ENCODE data around the gene TRNAU1AP.
"Not testable (repeated sequence)": the region's sequence is repeated elsewhere in the genome, so short reads cannot be mapped to it uniquely, and the experiment has no call there.

TRNAU1AP gene

DNA sequence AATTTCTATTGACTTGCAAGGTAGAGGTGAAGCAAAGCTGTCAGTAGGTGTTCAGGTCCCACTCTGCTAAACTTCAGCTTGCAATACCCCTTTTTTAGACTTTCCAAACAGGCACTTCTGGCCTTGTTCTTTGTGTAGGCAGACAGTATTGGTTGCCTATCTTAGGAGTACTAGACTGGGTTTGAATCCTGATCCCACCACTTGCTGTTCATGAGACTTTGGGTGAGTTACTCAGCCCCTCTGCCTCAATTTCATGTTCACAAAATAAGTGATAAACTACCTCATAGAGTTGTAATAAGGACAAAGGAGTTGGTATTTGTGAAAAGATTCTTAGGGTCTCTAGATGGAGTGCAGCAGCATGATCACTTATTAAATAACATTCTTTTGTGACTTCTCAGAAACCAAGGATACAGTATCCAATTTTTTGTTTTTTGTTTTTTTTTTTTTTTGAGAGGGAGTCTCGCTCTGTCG is 41.9 kb upstream of the TRNAU1AP start:
- Histone ChIP-seq H3K79me2 (ENCODE audit: control insufficient read depth, low read length) (peaks cover 38% of the 10 kb centered on the region), H3K27ac (ENCODE audit: low read depth, low read length) (peak overlapping the region; percentile 93), H3K4me3 (ENCODE audit: low read length) (peak overlapping the region; percentile 97), H3K4me1 (ENCODE audit: control insufficient read depth, low read length) (peaks cover 61% of the 10 kb centered on the region), H3K9me2 (replicated peaks; ENCODE audit: control insufficient read depth, low read length) (no peaks in the 10 kb centered on the region), H3K27me3 (ENCODE audit: control insufficient read depth, low read length) (no peaks in the 10 kb centered on the region; the same call in 1 of the 2 replicates), H4K20me1 (ENCODE audit: control insufficient read depth, insufficient read depth, low read depth, low read length) (no peaks in the 10 kb centered on the region), H3K9me3 (ENCODE audit: control insufficient read depth, insufficient read depth, low read length) (no peaks in the 10 kb centered on the region), H3K36me3 (ENCODE audit: control insufficient read depth, low read length) (peaks cover 76% of the 10 kb centered on the region), H3F3A (ENCODE audit: control insufficient read depth, insufficient read depth) (peaks cover 90% of the 10 kb centered on the region), H3K4me2 (ENCODE audit: low read length) (peak overlapping the region; percentile 88)
- TF ChIP-seq EZH2phosphoT487 (IDR thresholded peaks at IDR 0.05; ENCODE audit: borderline replicate concordance, low read length) = no peak
- TF ChIP-seq, protein P1, sequence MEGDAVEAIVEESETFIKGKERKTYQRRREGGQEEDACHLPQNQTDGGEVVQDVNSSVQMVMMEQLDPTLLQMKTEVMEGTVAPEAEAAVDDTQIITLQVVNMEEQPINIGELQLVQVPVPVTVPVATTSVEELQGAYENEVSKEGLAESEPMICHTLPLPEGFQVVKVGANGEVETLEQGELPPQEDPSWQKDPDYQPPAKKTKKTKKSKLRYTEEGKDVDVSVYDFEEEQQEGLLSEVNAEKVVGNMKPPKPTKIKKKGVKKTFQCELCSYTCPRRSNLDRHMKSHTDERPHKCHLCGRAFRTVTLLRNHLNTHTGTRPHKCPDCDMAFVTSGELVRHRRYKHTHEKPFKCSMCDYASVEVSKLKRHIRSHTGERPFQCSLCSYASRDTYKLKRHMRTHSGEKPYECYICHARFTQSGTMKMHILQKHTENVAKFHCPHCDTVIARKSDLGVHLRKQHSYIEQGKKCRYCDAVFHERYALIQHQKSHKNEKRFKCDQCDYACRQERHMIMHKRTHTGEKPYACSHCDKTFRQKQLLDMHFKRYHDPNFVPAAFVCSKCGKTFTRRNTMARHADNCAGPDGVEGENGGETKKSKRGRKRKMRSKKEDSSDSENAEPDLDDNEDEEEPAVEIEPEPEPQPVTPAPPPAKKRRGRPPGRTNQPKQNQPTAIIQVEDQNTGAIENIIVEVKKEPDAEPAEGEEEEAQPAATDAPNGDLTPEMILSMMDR (IDR thresholded peaks at IDR 0.05; ENCODE audit: low read depth, low read length, poor library complexity, severe bottlenecking) = no peak

DNA sequence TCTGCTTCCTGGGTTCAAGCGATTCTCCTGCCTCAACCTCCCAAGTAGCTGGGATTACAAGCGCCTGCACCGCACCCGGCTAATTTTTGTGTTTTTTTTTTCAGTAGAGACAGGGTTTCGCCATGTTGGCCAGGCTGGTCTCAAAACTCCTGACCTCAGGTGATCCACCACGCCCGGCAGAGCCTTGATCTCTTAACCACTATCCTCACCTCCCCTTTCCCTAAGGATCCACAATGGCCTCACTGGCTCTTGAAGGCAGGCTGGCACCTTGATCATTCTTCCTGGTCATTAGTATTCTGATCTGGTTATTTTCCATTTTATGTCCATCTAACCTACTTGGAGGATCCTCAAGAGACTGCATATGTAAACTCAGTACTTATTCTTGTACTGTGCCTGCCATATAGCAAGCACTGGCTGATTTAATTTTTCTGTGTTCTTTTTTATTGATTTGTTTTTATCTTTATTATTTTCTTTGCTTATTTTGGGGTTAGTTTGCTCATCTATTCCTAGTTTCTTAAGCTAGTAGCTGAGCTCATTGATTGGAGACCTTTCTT is 40.8 kb upstream of the TRNAU1AP start:
- no peaks in the 10 kb centered on the region for H4K20me1 ChIP-seq (ENCODE audit: control insufficient read depth, insufficient read depth, low read depth, low read length)
- peak overlapping the region; percentile 93 for H3K27ac ChIP-seq (ENCODE audit: low read depth, low read length)

GRCh38 chr1:28514445-28514933 is 38.4 kb upstream of the TRNAU1AP start:
- not testable (repeated sequence) for H3K4me2 ChIP-seq (ENCODE audit: low read length); H3K9me2 ChIP-seq (replicated peaks; ENCODE audit: control insufficient read depth, low read length); H3K9me3 ChIP-seq (ENCODE audit: control insufficient read depth, insufficient read depth, low read length); H3K27me3 ChIP-seq (ENCODE audit: control insufficient read depth, low read length); H3K4me3 ChIP-seq (ENCODE audit: low read length); H4K20me1 ChIP-seq (ENCODE audit: control insufficient read depth, insufficient read depth, low read depth, low read length); H3K27ac ChIP-seq (ENCODE audit: low read depth, low read length)
- Histone ChIP-seq H3K79me2 (ENCODE audit: control insufficient read depth, low read length) (peaks cover 26% of the 10 kb centered on the region), H3K4me1 (ENCODE audit: control insufficient read depth, low read length) (peaks cover 60% of the 10 kb centered on the region), H3K36me3 (ENCODE audit: control insufficient read depth, low read length) (peaks cover 49% of the 10 kb centered on the region), H3F3A (ENCODE audit: control insufficient read depth, insufficient read depth) (peaks cover 71% of the 10 kb centered on the region)

More for the DNA sequence above, 40.8 kb upstream of the TRNAU1AP start:
- no peak for TF ChIP-seq EZH2phosphoT487 (IDR thresholded peaks at IDR 0.05; ENCODE audit: borderline replicate concordance, low read length)
- TF ChIP-seq, protein P1 (IDR thresholded peaks at IDR 0.05; ENCODE audit: low read depth, low read length, poor library complexity, severe bottlenecking) = no peak
- H3K9me2 ChIP-seq (replicated peaks; ENCODE audit: control insufficient read depth, low read length) = no peaks in the 10 kb centered on the region
- peak overlapping the region; percentile 17 for H3K4me2 ChIP-seq (ENCODE audit: low read length)
- peaks cover 27% of the 10 kb centered on the region for H3K79me2 ChIP-seq (ENCODE audit: control insufficient read depth, low read length)
- no peaks in the 10 kb centered on the region for H3K27me3 ChIP-seq (ENCODE audit: control insufficient read depth, low read length)
- no peaks in the 10 kb centered on the region for H3K9me3 ChIP-seq (ENCODE audit: control insufficient read depth, insufficient read depth, low read length)
- peaks cover 88% of the 10 kb centered on the region for H3F3A ChIP-seq (ENCODE audit: control insufficient read depth, insufficient read depth)
- peak overlapping the region; percentile 25; the same call in 1 of the 2 replicates for H3K4me3 ChIP-seq (ENCODE audit: low read length)
- peaks cover 66% of the 10 kb centered on the region for H3K4me1 ChIP-seq (ENCODE audit: control insufficient read depth, low read length)
- peaks cover 65% of the 10 kb centered on the region for H3K36me3 ChIP-seq (ENCODE audit: control insufficient read depth, low read length)

- Histone ChIP-seq H3K9me3 (ENCODE audit: control insufficient read depth, insufficient read depth, low read length) (no peaks in the 10 kb centered on the region), H3K79me2 (ENCODE audit: control insufficient read depth, low read length) (peaks cover 41% of the 10 kb centered on the region), H3K4me3 (ENCODE audit: low read length) (no peak overlapping the region), H3K4me1 (ENCODE audit: control insufficient read depth, low read length) (peaks cover 59% of the 10 kb centered on the region), H3K4me2 (ENCODE audit: low read length) (peak overlapping the region; percentile 87; the same call in 1 of the 2 replicates), H3K27me3 (ENCODE audit: control insufficient read depth, low read length) (no peaks in the 10 kb centered on the region), H3K36me3 (ENCODE audit: control insufficient read depth, low read length) (peaks cover 47% of the 10 kb centered on the region), H3K27ac (ENCODE audit: low read depth, low read length) (peak overlapping the region; percentile 68), H4K20me1 (ENCODE audit: control insufficient read depth, insufficient read depth, low read depth, low read length) (peaks cover 2% of the 10 kb centered on the region; the same call in 1 of the 2 replicates), H3F3A (ENCODE audit: control insufficient read depth, insufficient read depth) (peaks cover 50% of the 10 kb centered on the region), H3K9me2 (replicated peaks; ENCODE audit: control insufficient read depth, low read length) (no peaks in the 10 kb centered on the region)
- TF ChIP-seq, protein P1 (IDR thresholded peaks at IDR 0.05; ENCODE audit: low read depth, low read length, poor library complexity, severe bottlenecking) = no peak
- TF ChIP-seq EZH2phosphoT487 (IDR thresholded peaks at IDR 0.05; ENCODE audit: borderline replicate concordance, low read length) = no peak
Observed at GRCh38 chr1:28516518-28516956, 36.3 kb upstream of the TRNAU1AP start.

Measured in DOHH2 (cell line).